Activated T-helper 2 cell treated with anti-CD3 and anti-CD28 coated beads, Interferon-gamma antibody, Interleukin-2, Interleukin-4, amounts not matched to agents 10 μg/mL and 5 μg/mL and 100 μg/mL, durations not matched to agents 14 hours and 24 hours and 36 hours (primary cell): ENCODE data around the gene DSP. TPM values are rescaled to one million over a fixed set of nuclear protein-coding genes. Genes with fewer than 3 reads are reported as not detected.
A peak's percentile ranks its signal among the peaks of the same experiment; 100 is the strongest.

ENCODE experiments used
- DNase-seq: peaks from one replicate; pipeline ENCODE4 v3.0.0; 2021; ENCODE audit warnings: low spot score
- H3K27ac Mint-ChIP-seq: one replicate; pipeline ENCODE4 v1.8.0; 2021; ENCODE audit warnings: mixed read lengths
- H3K27me3 Mint-ChIP-seq: one replicate; pipeline ENCODE4 v1.8.0; 2021; ENCODE audit warnings: low read depth, mixed read lengths
- H3K36me3 Mint-ChIP-seq: one replicate; pipeline ENCODE4 v1.8.0; 2021; ENCODE audit warnings: low read depth, mixed read lengths
- H3K4me1 Mint-ChIP-seq: one replicate; pipeline ENCODE4 v1.8.0; 2021; ENCODE audit warnings: low read depth, mixed read lengths
- H3K4me3 Mint-ChIP-seq: one replicate; pipeline ENCODE4 v1.8.0; 2021; ENCODE audit warnings: low read depth, mild to moderate bottlenecking, moderate library complexity, mixed read lengths
- H3K9me3 Mint-ChIP-seq: one replicate; pipeline ENCODE4 v1.8.0; 2021; ENCODE audit warnings: mixed read lengths
- intact Hi-C: fragments of 100-400 bp; cut with micrococcal nuclease; formaldehyde crosslinking; loops from one replicate; pipeline ENCODE4 v1.15.1; 2023
- total RNA-seq: library from RNA; stranded (reverse); gene quantifications from 2 replicates; pipeline ENCODE4 v1.2.3, GENCODE V29; 2022

The DSP gene
- total RNA-seq, 1 donor from 2014 or later: 0.02 TPM

DNA sequence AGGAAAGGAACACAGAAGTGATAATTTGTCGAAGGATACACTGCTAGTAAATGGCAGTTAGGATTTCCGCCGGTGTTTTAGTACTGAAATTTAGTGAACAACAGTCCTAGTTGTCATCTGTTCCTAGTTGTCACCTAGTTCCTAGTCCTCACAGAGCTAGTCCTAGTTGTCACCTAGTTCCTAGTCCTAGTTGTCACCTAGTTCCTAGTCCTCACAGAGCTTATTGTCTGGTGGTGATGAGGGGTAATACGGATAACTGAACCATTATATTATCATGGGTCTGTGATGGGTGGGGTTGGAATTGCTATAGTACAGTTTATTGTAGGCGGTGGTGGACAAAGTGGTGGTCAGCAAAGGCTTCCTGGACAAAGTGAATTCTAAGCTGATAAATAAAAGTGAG lies 50.3 kb downstream of the DSP start:
- Mint-ChIP-seq H3K27me3 (no peaks in the 10 kb centered on the region), H3K4me3 (peak overlapping the region; percentile 31), H3K36me3 (peaks cover 39% of the 10 kb centered on the region), H3K27ac (no peak overlapping the region), H3K9me3 (no peaks in the 10 kb centered on the region), H3K4me1 (peaks cover 28% of the 10 kb centered on the region)
- no peak for DNase-seq
- intact Hi-C loops: loop anchor here (2.0 kb wide), 1 partner anchor 203 kb away; the partner anchor contains the start of genes CAGE1 and RIOK1

DNA sequence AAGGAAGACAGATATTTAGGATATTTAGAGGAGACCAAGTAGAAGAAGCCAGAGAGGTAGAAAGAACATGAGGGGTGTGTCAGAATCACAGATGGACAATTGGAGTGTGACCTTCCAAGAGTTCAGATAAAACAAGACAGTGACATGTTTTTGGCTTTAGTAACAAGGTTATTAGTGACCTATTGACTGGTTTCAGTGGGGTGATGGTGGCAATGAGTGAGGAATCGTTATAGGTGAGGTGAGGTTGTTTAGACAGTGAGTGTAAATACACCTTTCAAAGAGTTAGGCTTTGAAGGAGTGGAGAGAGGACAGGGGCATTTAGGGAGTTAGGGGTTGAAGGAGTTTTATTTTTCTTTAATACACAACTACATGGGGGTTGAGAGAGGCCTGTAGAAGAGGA lies 51.8 kb downstream of the DSP start:
- DNase-seq: no peak
- Mint-ChIP-seq H3K36me3 (peaks cover 45% of the 10 kb centered on the region), H3K27ac (no peak overlapping the region)

DNA sequence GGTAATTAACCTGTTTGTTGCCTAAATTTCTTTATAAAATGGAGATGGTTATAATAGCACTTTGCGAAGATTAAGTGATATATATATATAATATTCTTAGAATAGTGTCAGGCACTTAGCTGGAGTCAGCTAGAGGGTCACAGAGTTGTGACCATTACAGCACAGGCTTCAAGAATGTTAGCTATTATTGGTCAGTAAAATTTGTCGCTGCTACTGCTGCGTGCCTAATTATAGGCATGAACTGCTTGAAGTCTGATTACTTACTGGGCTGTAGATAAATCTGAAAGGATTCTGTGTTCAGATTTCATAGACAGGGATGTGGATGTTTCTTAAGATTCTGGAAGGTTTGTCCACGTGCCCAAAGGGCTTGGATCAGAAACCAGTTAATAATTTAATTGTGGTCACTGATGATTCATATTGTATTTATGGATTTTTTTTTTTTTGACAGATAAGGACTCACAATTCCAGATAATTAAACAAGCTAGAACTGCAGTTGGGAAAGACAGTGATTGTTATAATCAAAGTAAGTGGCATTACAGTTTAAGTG lies 53.2 kb downstream of the DSP start:
- Mint-ChIP-seq H3K27me3 (no peaks in the 10 kb centered on the region), H3K36me3 (peaks cover 52% of the 10 kb centered on the region), H3K9me3 (no peaks in the 10 kb centered on the region), H3K4me3 (no peak overlapping the region), H3K4me1 (peaks cover 23% of the 10 kb centered on the region), H3K27ac (no peak overlapping the region)
- intact Hi-C loops: no loop called here
- no peak for DNase-seq

More for the DNA sequence above, 51.8 kb downstream of the DSP start:
- no peaks in the 10 kb centered on the region for H3K27me3 Mint-ChIP-seq
- H3K9me3 Mint-ChIP-seq: no peaks in the 10 kb centered on the region
- H3K4me1 Mint-ChIP-seq: peaks cover 28% of the 10 kb centered on the region
- intact Hi-C loops: no loop called here
- no peak overlapping the region for H3K4me3 Mint-ChIP-seq

DNA sequence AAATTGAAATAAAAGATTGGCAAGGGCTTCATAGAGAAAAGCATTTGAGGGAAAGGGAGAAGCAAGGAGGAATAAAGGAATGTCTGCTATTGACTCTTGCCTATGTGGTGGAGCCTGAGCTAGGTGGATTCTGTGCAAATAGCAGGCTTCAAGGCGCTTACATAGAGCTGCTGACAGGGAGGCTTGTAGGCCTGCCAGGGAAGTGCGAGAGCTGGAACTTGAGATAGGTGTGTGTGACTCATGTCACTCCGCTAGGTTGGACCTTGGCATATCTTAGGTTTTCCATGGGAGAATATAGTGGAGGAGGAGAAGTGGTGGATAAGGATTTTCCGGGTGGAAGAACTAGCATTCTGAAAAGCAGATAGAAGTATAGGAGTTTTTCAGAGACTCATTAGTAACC lies 62.5 kb downstream of the DSP start:
- Mint-ChIP-seq H3K27ac (peak overlapping the region; percentile 18), H3K36me3 (peaks cover 69% of the 10 kb centered on the region), H3K9me3 (no peaks in the 10 kb centered on the region), H3K27me3 (no peaks in the 10 kb centered on the region), H3K4me3 (no peak overlapping the region), H3K4me1 (peaks cover 18% of the 10 kb centered on the region)
- intact Hi-C loops: no loop called here
- no peak for DNase-seq

DNA sequence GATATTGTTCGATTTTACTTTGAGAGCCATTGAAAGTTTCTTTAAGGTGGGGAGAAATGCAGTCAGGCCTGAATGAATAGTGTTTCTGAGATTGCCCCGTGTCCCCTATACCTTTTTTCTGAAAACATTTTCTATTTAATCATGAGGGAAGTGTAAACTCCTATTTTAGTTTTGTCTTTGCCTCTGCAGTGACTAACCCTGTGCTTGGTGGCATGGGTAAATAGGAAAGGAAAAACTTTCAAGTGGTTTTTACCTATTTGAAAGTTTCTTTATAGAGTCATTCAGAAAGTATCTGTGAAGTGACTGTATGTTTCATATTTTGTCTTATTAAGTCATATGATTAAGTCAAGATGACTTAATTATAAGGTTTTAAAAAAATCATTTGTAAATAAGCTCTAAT lies 63.0 kb downstream of the DSP start:
- intact Hi-C loops: no loop called here
- no peak for DNase-seq
- peaks cover 68% of the 10 kb centered on the region for H3K36me3 Mint-ChIP-seq
- no peaks in the 10 kb centered on the region for H3K27me3 Mint-ChIP-seq
- H3K4me3 Mint-ChIP-seq: no peak overlapping the region
- H3K4me1 Mint-ChIP-seq: peaks cover 18% of the 10 kb centered on the region
- H3K27ac Mint-ChIP-seq: no peak overlapping the region
- no peaks in the 10 kb centered on the region for H3K9me3 Mint-ChIP-seq

DNA sequence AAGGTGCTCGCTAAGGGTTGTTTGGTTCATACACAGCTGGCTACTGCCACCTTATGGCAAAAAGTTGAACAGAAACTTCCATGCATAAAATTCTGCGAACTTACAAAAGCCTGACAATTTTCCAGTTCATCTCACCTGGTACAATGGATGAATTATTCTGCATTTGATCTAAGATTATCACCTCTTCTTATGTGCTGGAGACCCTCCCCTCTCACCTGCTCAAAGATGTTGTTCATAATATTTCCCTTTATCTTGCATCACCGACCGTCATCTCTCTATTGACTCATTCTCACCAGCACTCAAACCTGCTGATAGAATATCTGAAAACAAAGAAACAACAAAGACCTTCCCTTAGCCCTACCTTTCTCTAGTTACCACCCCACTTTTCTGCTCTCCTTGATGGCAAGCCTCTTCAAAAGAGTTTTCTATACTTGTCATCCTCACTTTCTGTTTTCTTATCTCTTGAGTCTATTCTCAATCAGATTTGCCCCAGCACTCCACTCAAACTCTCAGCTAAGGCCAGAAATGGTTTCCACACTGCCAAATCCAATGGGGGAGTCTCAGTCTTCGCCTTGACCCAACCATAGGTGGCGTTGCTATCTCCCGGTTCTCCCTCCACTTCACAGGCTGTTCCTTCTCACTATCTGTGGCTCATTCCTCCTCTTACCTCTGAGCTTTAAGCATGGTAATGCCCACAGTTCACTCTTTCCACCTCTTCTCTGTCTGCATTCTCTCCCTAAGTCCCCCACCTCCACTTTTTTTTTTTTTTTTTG lies 74.3 kb downstream of the DSP start:
- Mint-ChIP-seq H3K36me3 (peaks cover 11% of the 10 kb centered on the region), H3K4me1 (peaks cover 17% of the 10 kb centered on the region), H3K27me3 (no peaks in the 10 kb centered on the region), H3K27ac (no peak overlapping the region), H3K9me3 (no peaks in the 10 kb centered on the region), H3K4me3 (no peak overlapping the region)
- no peak for DNase-seq
- intact Hi-C loops: loop anchor here (1.0 to 10.0 kb wide), 4 partner anchors 191 to 938 kb away; partner anchors contain the start of gene BLOC1S5

DNA sequence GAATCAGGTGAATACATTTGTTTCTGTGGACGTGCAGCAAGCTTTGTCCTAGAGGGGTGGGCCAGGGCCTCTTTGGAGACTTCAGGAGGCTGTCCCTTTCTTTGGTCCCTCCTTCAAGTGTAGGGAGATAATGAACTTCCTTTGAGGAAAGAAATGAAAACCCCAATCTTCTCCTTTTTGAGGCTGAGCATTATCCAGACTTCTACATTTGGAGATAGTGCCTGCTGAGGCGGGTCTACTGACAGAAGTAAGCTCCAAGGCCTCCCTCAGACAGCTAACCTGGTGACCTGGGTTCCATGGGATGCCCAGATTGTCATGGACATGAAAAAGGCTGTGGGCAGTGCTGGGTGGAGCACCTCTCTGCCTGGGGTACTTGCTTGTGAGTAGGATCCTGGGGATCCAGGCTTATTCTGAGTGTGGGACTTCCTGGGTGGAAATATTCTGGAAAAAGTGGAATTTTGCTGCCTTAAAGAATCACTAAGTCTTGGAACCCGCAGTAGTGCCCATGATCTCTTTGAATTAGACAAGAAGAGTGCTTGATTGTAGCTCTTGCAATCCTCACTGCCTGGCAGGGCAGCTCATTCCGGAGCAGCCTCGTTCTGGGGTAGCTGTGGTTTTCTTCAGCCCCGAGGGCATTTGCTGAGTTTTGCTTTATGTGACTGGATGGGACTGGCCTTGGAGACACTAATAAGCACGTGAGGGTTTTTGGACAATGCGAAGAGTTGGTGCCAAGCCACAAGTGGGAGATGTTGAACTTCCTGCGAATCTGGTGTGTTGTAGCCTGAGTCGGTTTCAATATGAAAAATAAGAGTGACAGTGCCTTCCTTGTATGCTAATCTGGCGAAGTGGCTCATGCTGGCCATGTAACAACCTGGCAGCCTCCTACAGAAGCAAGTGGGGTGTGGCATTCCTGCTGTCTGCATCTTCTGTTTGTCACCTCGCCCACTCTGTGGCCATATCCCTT lies 76.6 kb downstream of the DSP start:
- peaks cover 17% of the 10 kb centered on the region for H3K4me1 Mint-ChIP-seq
- no peak overlapping the region for H3K27ac Mint-ChIP-seq
- H3K36me3 Mint-ChIP-seq: peaks cover 3% of the 10 kb centered on the region
- DNase-seq: no peak
- intact Hi-C loops: loop anchor here (5.0 to 10.0 kb wide), 3 partner anchors 193 to 941 kb away; partner anchors contain the start of gene BLOC1S5
- H3K9me3 Mint-ChIP-seq: no peaks in the 10 kb centered on the region
- no peak overlapping the region for H3K4me3 Mint-ChIP-seq
- H3K27me3 Mint-ChIP-seq: no peaks in the 10 kb centered on the region

DNA sequence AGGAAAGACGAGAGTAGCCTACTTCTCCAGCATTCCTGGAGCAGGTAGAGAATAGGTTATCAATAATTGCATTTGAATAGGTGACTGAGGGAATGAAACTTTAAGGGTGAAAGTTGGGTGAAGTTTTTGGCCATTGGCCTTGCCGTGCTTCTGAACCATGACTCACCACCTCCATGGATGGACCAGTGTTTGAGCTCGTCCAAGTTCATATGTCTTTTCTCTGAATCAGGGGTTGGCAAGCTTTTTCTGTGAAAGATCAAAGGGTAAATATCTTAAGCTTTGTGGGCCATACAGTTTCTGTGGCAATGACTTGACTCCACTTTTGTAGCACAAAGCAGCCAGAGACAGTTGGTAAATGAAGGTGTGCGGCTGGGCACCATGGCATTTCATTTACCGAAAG lies 80.3 kb downstream of the DSP start:
- no peak overlapping the region for H3K4me3 Mint-ChIP-seq
- no peak overlapping the region for H3K27ac Mint-ChIP-seq
- intact Hi-C loops: no loop called here
- no peak for DNase-seq
- peaks cover 5% of the 10 kb centered on the region for H3K27me3 Mint-ChIP-seq
- H3K4me1 Mint-ChIP-seq: peaks cover 10% of the 10 kb centered on the region
- no peaks in the 10 kb centered on the region for H3K36me3 Mint-ChIP-seq
- no peaks in the 10 kb centered on the region for H3K9me3 Mint-ChIP-seq

DNA sequence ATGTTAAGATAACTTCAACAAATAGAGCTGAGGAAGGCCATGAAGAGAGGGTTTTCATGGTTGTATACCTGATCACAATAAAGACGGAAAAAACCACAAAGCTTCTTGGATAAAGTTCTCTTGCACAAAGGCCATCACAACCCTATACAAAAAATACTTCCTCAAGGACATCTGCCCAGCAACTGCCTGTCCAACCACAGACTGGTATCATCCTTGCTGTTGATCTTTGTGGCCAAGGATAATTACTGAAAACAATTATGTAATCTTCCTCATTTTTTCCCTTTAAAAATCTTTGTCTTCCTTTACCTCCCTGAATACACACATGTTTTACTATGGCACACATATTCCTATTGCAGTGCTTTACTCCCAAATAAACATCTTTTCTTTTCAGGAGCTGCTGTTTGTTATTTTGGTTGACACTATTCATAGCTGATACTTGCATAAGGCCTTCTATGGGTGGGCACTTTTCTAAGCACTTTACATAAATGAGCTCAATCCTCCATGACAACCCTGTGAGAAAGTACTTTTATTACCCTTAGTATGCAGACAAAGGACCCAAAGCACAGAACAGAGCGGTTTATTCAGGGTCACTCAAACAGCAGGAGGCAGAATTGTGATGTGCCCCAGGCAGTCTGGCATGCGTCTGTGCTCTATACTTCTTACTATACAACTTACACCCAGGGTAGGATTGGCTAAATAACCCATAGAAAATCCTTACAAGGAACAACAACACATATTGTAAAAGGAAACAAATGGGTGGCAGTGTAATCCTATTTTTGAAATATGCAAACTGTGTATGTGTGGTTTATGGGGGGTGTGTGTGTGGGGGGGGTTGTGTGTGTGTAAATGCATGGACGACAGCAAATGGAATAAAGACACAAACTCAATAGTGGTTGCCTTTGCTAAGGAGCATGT lies 83.6 kb downstream of the DSP start:
- DNase-seq: no peak
- Mint-ChIP-seq H3K4me3 (no peak overlapping the region), H3K9me3 (no peaks in the 10 kb centered on the region), H3K27me3 (peaks cover 9% of the 10 kb centered on the region), H3K4me1 (no peaks in the 10 kb centered on the region), H3K27ac (no peak overlapping the region), H3K36me3 (no peaks in the 10 kb centered on the region)
- intact Hi-C loops: no loop called here

DNA sequence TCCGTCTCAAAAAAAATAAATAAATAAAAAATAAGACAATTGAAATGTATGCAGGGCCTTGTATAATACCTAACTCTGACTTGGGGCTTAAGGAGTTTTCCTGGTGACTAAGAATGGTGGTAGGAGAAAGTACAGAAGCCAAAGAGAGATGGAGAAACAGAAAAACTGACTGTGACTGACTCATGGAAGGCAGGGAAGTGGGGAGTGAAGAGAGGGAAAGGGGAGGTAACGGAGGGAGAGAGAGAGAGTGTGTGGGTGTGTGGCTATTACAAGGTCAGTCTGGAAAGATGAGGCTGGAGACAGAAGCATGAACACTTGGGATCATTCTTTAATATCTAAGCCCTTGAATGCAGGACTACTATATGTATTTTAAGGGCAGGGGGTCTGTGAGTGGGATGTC lies 87.0 kb downstream of the DSP start:
- intact Hi-C loops: no loop called here
- no peak overlapping the region for H3K4me3 Mint-ChIP-seq

DNA sequence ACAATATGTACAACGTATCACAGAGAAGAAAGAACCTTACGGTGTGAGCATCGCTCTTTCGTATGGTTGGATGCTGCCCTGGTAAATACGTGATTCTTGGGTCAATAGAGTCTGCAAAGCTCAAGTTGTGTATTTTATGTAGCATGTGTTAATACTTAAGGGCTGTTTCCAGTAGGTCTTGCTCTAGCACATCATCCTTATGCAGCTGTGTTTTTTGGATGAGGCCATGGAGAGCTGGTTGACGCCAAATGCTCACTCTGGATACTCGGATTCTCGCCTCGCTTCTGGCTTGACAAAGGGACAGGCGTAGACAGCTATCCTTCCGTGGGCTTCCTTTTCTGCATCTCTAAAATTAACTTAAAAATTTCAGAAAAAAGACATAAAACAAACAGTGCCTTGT lies 87.4 kb downstream of the DSP start:
- Mint-ChIP-seq H3K36me3 (no peaks in the 10 kb centered on the region), H3K9me3 (no peaks in the 10 kb centered on the region)
- intact Hi-C loops: no loop called here

More for the DNA sequence above, 87.0 kb downstream of the DSP start:
- no peaks in the 10 kb centered on the region for H3K9me3 Mint-ChIP-seq
- DNase-seq: no peak
- H3K36me3 Mint-ChIP-seq: no peaks in the 10 kb centered on the region
- no peaks in the 10 kb centered on the region for H3K4me1 Mint-ChIP-seq
- peaks cover 8% of the 10 kb centered on the region for H3K27me3 Mint-ChIP-seq
- H3K27ac Mint-ChIP-seq: no peak overlapping the region

DNA sequence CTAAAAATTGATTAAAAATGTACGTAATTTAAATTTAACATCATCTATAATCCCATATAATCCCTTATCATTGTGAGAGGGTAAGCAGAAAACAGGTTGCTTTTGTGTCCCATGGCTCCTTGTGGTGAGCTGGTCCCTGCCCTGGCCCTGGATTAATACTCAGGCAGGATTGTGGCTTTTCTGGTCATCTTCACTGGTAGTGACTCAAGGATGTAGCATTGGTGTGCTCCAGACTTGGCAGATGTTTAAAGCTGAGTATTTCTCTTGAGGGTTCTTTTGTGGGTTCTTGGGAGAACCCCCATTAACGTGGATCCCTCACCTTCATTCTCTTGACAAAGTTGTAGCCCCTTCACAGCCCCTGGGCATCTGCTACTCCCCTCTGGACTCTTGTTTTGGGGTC lies 87.8 kb downstream of the DSP start:
- Mint-ChIP-seq H3K27ac (no peak overlapping the region), H3K4me1 (no peaks in the 10 kb centered on the region), H3K4me3 (no peak overlapping the region), H3K36me3 (no peaks in the 10 kb centered on the region), H3K27me3 (peaks cover 6% of the 10 kb centered on the region), H3K9me3 (no peaks in the 10 kb centered on the region)
- DNase-seq: no peak
- intact Hi-C loops: no loop called here

More for the DNA sequence above, 87.4 kb downstream of the DSP start:
- H3K27ac Mint-ChIP-seq: no peak overlapping the region
- no peaks in the 10 kb centered on the region for H3K4me1 Mint-ChIP-seq
- no peak for DNase-seq
- peaks cover 6% of the 10 kb centered on the region for H3K27me3 Mint-ChIP-seq
- H3K4me3 Mint-ChIP-seq: no peak overlapping the region
